Astrocyte (in vitro differentiated cells and primary cell): ENCODE measurements around the gene ITGA2B. TPM values are rescaled to one million over a fixed set of nuclear protein-coding genes. Genes with fewer than 3 reads are reported as not detected.
A peak's percentile ranks its signal among the peaks of the same experiment; 100 is the strongest.

Experiments used
- DNase-seq: peaks from one replicate; pipeline ENCODE4 v3.0.0-alpha.2; 2010; ENCODE audit warnings: low read depth
- FAIRE-seq: peaks from 2 replicates; lab custom pipeline; 2011; peaks lifted over from hg19 to GRCh38; lab: Jason Lieb, UNC
- H2AFZ ChIP-seq: 2 replicates; pipeline ENCODE4 v1.6.0; 2012; ENCODE audit warnings: low read depth, low read length, inconsistent platforms
- H3K27ac ChIP-seq: 2 replicates; pipeline ENCODE4 v1.5.1; 2011; ENCODE audit warnings: low read depth, low read length, inconsistent platforms
- H3K27me3 ChIP-seq: 2 replicates; pipeline ENCODE4 v1.6.0; 2011; ENCODE audit warnings: low read length, inconsistent platforms; ENCODE audit not compliant: insufficient read depth
- H3K36me3 ChIP-seq: 2 replicates; pipeline ENCODE4 v1.5.1; 2011; ENCODE audit warnings: low read length, inconsistent platforms; ENCODE audit not compliant: insufficient read depth
- H3K4me1 ChIP-seq: 2 replicates; pipeline ENCODE4 v1.5.1; 2011; ENCODE audit warnings: low read length, inconsistent platforms; ENCODE audit not compliant: insufficient read depth
- H3K4me2 ChIP-seq: 2 replicates; pipeline ENCODE4 v1.6.0; 2012; ENCODE audit warnings: low read length, inconsistent platforms
- H3K4me3 ChIP-seq: 2 replicates; pipeline ENCODE4 v1.5.1; 2011; ENCODE audit warnings: low read depth, mild to moderate bottlenecking, low read length, inconsistent platforms; ENCODE audit not compliant: insufficient read depth
- H3K79me2 ChIP-seq: 2 replicates; pipeline ENCODE4 v1.6.0; 2012; ENCODE audit warnings: mild to moderate bottlenecking, low read length, inconsistent platforms; ENCODE audit not compliant: insufficient read depth
- H3K9ac ChIP-seq: 2 replicates; pipeline ENCODE4 v1.6.0; 2012; ENCODE audit warnings: mild to moderate bottlenecking, low read length, inconsistent platforms
- H3K9me3 ChIP-seq: 2 replicates; pipeline ENCODE4 v1.5.1; 2012; ENCODE audit warnings: low read depth, mild to moderate bottlenecking, low read length, inconsistent platforms; ENCODE audit not compliant: insufficient read depth
- H4K20me1 ChIP-seq: 2 replicates; pipeline ENCODE4 v1.6.0; 2012; ENCODE audit warnings: low read length, inconsistent platforms; ENCODE audit not compliant: insufficient read depth
- H3K27ac Mint-ChIP-seq: one replicate; pipeline ENCODE4 v1.8.0; 2021; ENCODE audit warnings: mild to moderate bottlenecking, mixed read lengths; ENCODE audit not compliant: unreplicated experiment
- H3K27me3 Mint-ChIP-seq: one replicate; pipeline ENCODE4 v1.8.0; 2021; ENCODE audit warnings: low read depth, mixed read lengths; ENCODE audit not compliant: unreplicated experiment
- H3K36me3 Mint-ChIP-seq: one replicate; pipeline ENCODE4 v1.8.0; 2021; ENCODE audit warnings: low read depth, mixed read lengths; ENCODE audit not compliant: unreplicated experiment
- H3K4me1 Mint-ChIP-seq: one replicate; pipeline ENCODE4 v1.8.0; 2021; ENCODE audit warnings: low read depth, mixed read lengths; ENCODE audit not compliant: unreplicated experiment
- H3K4me3 Mint-ChIP-seq: one replicate; pipeline ENCODE4 v1.8.0; 2021; ENCODE audit warnings: mild to moderate bottlenecking, moderate library complexity, mixed read lengths; ENCODE audit not compliant: unreplicated experiment
- H3K9me3 Mint-ChIP-seq: one replicate; pipeline ENCODE4 v1.8.0; 2021; ENCODE audit warnings: mild to moderate bottlenecking, mixed read lengths; ENCODE audit not compliant: unreplicated experiment
- CTCF ChIP-seq: IDR thresholded peaks from 2 replicates; pipeline ENCODE4 v1.5.1; 2011; ENCODE audit warnings: low read depth, mild to moderate bottlenecking, inconsistent platforms, low read length, moderate library complexity; ENCODE audit not compliant: insufficient read depth
- EZH2 ChIP-seq: IDR thresholded peaks from 2 replicates; pipeline ENCODE4 v1.6.1; 2012; ENCODE audit warnings: mild to moderate bottlenecking, low read length, inconsistent platforms; ENCODE audit not compliant: insufficient read depth
- total RNA-seq: library from RNA; stranded (reverse); gene quantifications from 2 replicates; pipeline ENCODE4 v1.2.1, GENCODE V29; 2021

The ITGA2B gene
- total RNA-seq, 1 donor from 2014 or later: 0.68 TPM

- H3K9ac ChIP-seq: no peak overlapping the region
- H3K27ac ChIP-seq: no peak overlapping the region
- no peaks in the 10 kb centered on the region for H3K36me3 ChIP-seq
- no peaks in the 10 kb centered on the region for H3K4me1 ChIP-seq
- H2AFZ ChIP-seq: no peak overlapping the region
- no peak overlapping the region for H3K4me2 ChIP-seq
- no peak overlapping the region for H3K27ac Mint-ChIP-seq
- no peaks in the 10 kb centered on the region for H3K79me2 ChIP-seq
- no peaks in the 10 kb centered on the region for H3K4me1 Mint-ChIP-seq
- no peaks in the 10 kb centered on the region for H3K9me3 ChIP-seq
- no peaks in the 10 kb centered on the region for H3K36me3 Mint-ChIP-seq
- no peak overlapping the region for H3K4me3 Mint-ChIP-seq
- no peak overlapping the region for H3K4me3 ChIP-seq
- no peaks in the 10 kb centered on the region for H3K9me3 Mint-ChIP-seq
- H3K27me3 Mint-ChIP-seq: peaks cover 18% of the 10 kb centered on the region
- TF ChIP-seq EZH2: no peak
- TF ChIP-seq CTCF: peak; percentile 20
- FAIRE-seq: no peak
- DNase-seq: no peak
- peaks cover 6% of the 10 kb centered on the region for H3K27me3 ChIP-seq
- no peaks in the 10 kb centered on the region for H4K20me1 ChIP-seq
Measured at GRCh38 chr17:44376124-44376523, 13.3 kb downstream of the ITGA2B start.

- H3K27me3 ChIP-seq: peaks cover 2% of the 10 kb centered on the region
- no peak overlapping the region for H3K27ac ChIP-seq
- H3K36me3 ChIP-seq: no peaks in the 10 kb centered on the region
- H2AFZ ChIP-seq: no peak overlapping the region
- FAIRE-seq (no peak), DNase-seq (no peak)
- Mint-ChIP-seq H3K36me3 (no peaks in the 10 kb centered on the region), H3K27ac (no peak overlapping the region), H3K4me3 (no peak overlapping the region), H3K4me1 (no peaks in the 10 kb centered on the region), H3K9me3 (no peaks in the 10 kb centered on the region), H3K27me3 (peaks cover 18% of the 10 kb centered on the region)
- no peaks in the 10 kb centered on the region for H3K9me3 ChIP-seq
- no peak overlapping the region for H3K4me2 ChIP-seq
- H3K79me2 ChIP-seq: no peaks in the 10 kb centered on the region
- TF ChIP-seq CTCF (no peak), EZH2 (no peak)
- no peak overlapping the region for H3K4me3 ChIP-seq
- H3K4me1 ChIP-seq: no peaks in the 10 kb centered on the region
- H3K9ac ChIP-seq: no peak overlapping the region
- no peaks in the 10 kb centered on the region for H4K20me1 ChIP-seq
Measured at GRCh38 chr17:44375196-44376017, 14.0 kb downstream of the ITGA2B start.
